Measurements from ENCODE around the gene CTBP1. TPM values are rescaled to one million over a fixed set of nuclear protein-coding genes. Genes with fewer than 3 reads are reported as not detected.
"Not testable (repeated sequence)": the region's sequence is repeated elsewhere in the genome, so short reads cannot be mapped to it uniquely, and the experiment has no call there.

Gene CTBP1
- total and polyA plus RNA-seq, 8 donors, result 91.5 to 131 (median 109) TPM

GRCh38 chr4:1237981-1238675 lies 10.8 kb downstream of the CTBP1 start:
- FAIRE-seq (no peak), ATAC-seq (no peak), DNase-seq (peak in 4 of 6 donors; percentile 10 to 70 (median 42))
- Histone ChIP-seq H3K36me3 (peaks cover 13 to 47% (median 24%) of the 10 kb centered on the region in 3 donors), H3K27me3 (no peaks in the 10 kb centered on the region), H3K27ac (no peak overlapping the region), H3K4me3 (no peak overlapping the region), H3K4me1 (peaks cover under 1 to 14% (median under 1%) of the 10 kb centered on the region in 3 donors), H3K9me3 (no peaks in the 10 kb centered on the region)
- 91 to 92% methylated on average over 39 of the region's 39 CpGs for WGBS, 2 donors
- no peak for TF ChIP-seq CTCF (IDR thresholded peaks at IDR 0.05)
- intact Hi-C loops (cut with DNase I), result no loop called here

DNA sequence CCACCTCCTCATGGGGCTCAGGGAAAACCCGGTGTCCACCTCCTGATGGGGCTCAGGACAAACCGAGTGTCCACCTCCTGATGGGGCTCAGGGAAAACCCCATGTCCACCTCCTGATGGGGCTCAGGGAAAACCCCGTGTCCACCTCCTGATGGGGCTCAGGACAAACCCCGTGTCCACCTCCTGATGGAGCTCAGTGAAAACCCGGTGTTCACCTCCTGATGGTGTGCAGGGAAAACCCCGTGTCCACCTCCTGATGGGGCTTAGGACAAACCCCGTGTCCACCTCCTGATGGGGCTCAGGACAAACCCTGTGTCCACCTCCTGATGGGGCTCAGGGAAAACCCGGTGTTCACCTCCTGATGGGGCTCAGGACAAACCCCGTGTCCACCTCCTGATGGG lies 11.7 kb downstream of the CTBP1 start:
- H3K4me1 ChIP-seq; H3K27me3 ChIP-seq; FAIRE-seq; H3K9me3 ChIP-seq; DNase-seq; intact Hi-C loops (cut with DNase I); H3K27ac ChIP-seq; H3K4me3 ChIP-seq; ATAC-seq: not testable (repeated sequence)
- WGBS, 2 donors, result 79 to 84% methylated on average over 9 of the region's 9 CpGs
- H3K36me3 ChIP-seq, result peaks cover 13 to 53% (median 24%) of the 10 kb centered on the region in 3 donors

- peak in 2 of 6 donors; percentile 20 to 38 for DNase-seq
- H3K27me3 ChIP-seq; intact Hi-C loops (cut with DNase I); H3K27ac ChIP-seq; H3K4me3 ChIP-seq; FAIRE-seq; H3K4me1 ChIP-seq; H3K9me3 ChIP-seq; ATAC-seq: not testable (repeated sequence)
- H3K36me3 ChIP-seq, result peaks cover 13 to 53% (median 24%) of the 10 kb centered on the region in 3 donors
- WGBS, 2 donors, result 82 to 89% methylated on average over 13 of the region's 13 CpGs
Observed at GRCh38 chr4:1236836-1237235, 12.1 kb downstream of the CTBP1 start.

- FAIRE-seq, result no peak
Observed at GRCh38 chr4:1236103-1236641, 12.8 kb downstream of the CTBP1 start.

DNA sequence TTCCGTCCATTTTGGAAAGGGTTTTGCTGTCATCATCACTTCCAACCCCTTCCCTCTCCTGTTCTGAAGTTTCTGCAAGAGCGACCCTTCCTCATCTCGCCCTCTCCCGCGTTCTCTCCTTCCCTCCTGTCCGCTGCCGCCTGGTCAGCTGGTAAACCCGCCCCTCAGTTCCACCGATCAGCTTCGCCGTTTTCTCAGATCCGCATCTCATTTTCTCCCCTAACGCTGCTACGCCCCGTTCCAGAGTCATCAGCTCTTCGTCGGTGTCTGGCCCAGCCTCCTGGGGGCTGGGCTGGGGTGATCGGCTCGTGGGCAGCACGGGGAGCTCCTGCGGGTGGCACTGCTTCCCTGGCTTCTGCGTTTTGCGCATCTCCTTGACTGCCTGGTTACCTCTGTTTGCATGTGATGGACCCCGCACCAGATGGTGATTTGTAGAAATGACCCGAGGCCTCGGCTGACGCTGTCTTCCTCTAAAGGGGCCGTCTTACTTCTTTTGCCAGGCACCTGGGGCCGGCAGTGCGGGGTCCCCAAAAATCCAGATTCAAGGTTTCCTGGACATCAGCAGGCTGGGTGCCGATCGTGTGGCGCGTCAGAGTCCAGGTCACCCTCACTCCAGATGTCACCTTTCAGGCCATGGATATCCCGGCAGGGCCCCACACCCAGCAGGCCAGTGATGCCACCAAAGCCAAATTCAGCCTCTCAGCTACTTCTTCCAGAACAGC lies 13.4 kb downstream of the CTBP1 start:
- H3K27me3 ChIP-seq, result no peaks in the 10 kb centered on the region
- FAIRE-seq, result no peak
- H3K36me3 ChIP-seq, result peaks cover 9 to 53% (median 21%) of the 10 kb centered on the region in 3 donors
- intact Hi-C loops (cut with DNase I), result no loop called here
- H3K27ac ChIP-seq, result no peak overlapping the region
- H3K4me3 ChIP-seq, result no peak overlapping the region
- DNase-seq, result peak in 1 of 6 donors; percentile 47
- H3K4me1 ChIP-seq, result no peaks in the 10 kb centered on the region
- WGBS, 2 donors, result 94 to 95% methylated on average over 35 of the region's 35 CpGs
- no peak for ATAC-seq
- no peaks in the 10 kb centered on the region for H3K9me3 ChIP-seq
- TF ChIP-seq CTCF (IDR thresholded peaks at IDR 0.05), result no peak

More at GRCh38 chr4:1236103-1236641, 12.8 kb downstream of the CTBP1 start:
- Histone ChIP-seq H3K36me3 (peaks cover 13 to 53% (median 24%) of the 10 kb centered on the region in 3 donors), H3K4me3 (no peak overlapping the region), H3K9me3 (no peaks in the 10 kb centered on the region), H3K27ac (no peak overlapping the region), H3K4me1 (no peaks in the 10 kb centered on the region), H3K27me3 (no peaks in the 10 kb centered on the region)
- peak in 3 of 6 donors; percentile 1 to 51 (median 34) for DNase-seq
- no peak for TF ChIP-seq CTCF (IDR thresholded peaks at IDR 0.05)
- intact Hi-C loops (cut with DNase I), result no loop called here
- no peak for ATAC-seq
- WGBS, 2 donors, result 89 to 92% methylated on average over 19 of the region's 19 CpGs

Data from pancreas (tissue), 10 donors.